NCI-H1436 treated with DMSO at 0.1 percent for 48 hours (cell line): Measurements from ENCODE around the gene KAZN.

Experiments used
- DNase-seq: peaks from one replicate; lab custom pipeline; 2025; lab: John Stamatoyannopoulos, UW

KAZN gene

GRCh38 chr1:14590411-14591180, 7.9 kb upstream of the KAZN start:
- DNase-seq: no peak

- no peak for DNase-seq
Measured at GRCh38 chr1:14591600-14591999, 6.9 kb upstream of the KAZN start.

- DNase-seq: no peak
Measured at GRCh38 chr1:14592004-14592631, 6.4 kb upstream of the KAZN start.

GRCh38 chr1:14593302-14593701, 5.2 kb upstream of the KAZN start:
- DNase-seq: no peak

- no peak for DNase-seq
Measured at GRCh38 chr1:14594045-14594444, 4.4 kb upstream of the KAZN start.

GRCh38 chr1:14596591-14596990, 1.9 kb upstream of the KAZN start:
- DNase-seq: no peak

GRCh38 chr1:14597343-14598006, 1.0 kb upstream of the KAZN start:
- no peak for DNase-seq

- no peak for DNase-seq
Measured at GRCh38 chr1:14598007-14598497, 433 bp upstream of the KAZN start.

GRCh38 chr1:14599183-14599791, 802 bp downstream of the KAZN start:
- no peak for DNase-seq

- DNase-seq: no peak
Measured at GRCh38 chr1:14599800-14600199, 1.3 kb downstream of the KAZN start.

GRCh38 chr1:14600405-14601112, 2.1 kb downstream of the KAZN start:
- DNase-seq: no peak

GRCh38 chr1:14602136-14602535, 3.7 kb downstream of the KAZN start:
- no peak for DNase-seq

GRCh38 chr1:14603645-14604044, 5.2 kb downstream of the KAZN start:
- DNase-seq: no peak

GRCh38 chr1:14604414-14604813, 5.9 kb downstream of the KAZN start:
- DNase-seq: no peak

- no peak for DNase-seq
Measured at GRCh38 chr1:14605945-14606344, 7.5 kb downstream of the KAZN start.

- DNase-seq: no peak
Measured at GRCh38 chr1:14606632-14607031, 8.1 kb downstream of the KAZN start.

- no peak for DNase-seq
Measured at GRCh38 chr1:14607295-14607694, 8.8 kb downstream of the KAZN start.

- no peak for DNase-seq
Measured at GRCh38 chr1:14608308-14608707, 9.8 kb downstream of the KAZN start.

- DNase-seq: no peak
Measured at GRCh38 chr1:14610761-14611160, 12.3 kb downstream of the KAZN start.

GRCh38 chr1:14611792-14612191, 13.3 kb downstream of the KAZN start:
- DNase-seq: no peak

- DNase-seq: no peak
Measured at GRCh38 chr1:14612256-14612655, 13.8 kb downstream of the KAZN start.

- no peak for DNase-seq
Measured at GRCh38 chr1:14613926-14614325, 15.4 kb downstream of the KAZN start.
